HG02610 (cell line): ENCODE data around the gene RBM41.
"Not testable (repeated sequence)": the region's sequence is repeated elsewhere in the genome, so short reads cannot be mapped to it uniquely, and the experiment has no call there.

ENCODE experiments used
- ATAC-seq: cut with Tn5 transposase; IDR thresholded peaks from one replicate; pipeline ENCODE4 v1.9.1; 2021; ENCODE audit warnings: mild to moderate bottlenecking, moderate library complexity; ENCODE audit not compliant: unreplicated experiment

Gene RBM41

DNA sequence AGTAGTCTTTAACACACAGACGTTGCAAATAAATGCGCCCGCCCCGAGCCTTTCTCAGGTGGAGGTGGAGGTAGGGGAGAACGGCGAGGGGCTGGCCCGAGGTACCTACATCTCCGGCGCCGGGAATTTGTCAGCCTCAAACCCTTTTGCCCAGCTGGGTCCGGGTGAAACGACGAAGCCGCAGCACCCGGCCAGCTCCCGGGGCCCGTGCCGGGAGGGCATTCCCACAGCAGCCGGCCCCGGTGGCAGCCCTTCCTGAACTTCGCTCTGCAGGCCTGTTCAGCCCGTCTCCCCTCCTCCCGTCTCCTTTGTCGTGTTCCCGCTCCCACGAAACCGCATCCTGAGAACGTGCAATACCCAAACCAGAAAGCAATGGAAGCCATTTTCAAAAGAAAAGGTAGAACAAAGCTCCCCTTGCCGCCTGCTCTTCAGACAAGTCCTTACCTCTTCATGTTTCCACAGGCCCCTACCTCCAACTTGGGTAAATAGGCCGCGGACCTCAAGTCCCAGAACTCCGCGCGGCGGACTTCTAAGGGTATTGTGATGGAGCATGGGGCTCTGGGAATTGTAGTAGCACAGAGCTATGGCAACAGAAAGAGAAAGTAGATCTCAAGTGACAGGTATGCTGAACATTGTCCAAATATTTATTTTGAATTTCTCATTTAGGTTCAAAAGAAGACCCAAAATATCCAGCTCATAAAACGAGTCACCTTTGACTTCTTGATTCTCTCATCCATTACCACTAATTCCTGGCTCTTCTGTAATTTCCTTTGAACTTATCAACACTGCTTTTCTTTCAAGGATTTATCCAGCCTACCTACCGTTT, at the start of gene RBM41:
Gene RBM41, minus strand, starts transcription at position 501 of the 826 bp plus-strand sequence. Its CDS starts 49 bp downstream, at position 452.
- ATAC-seq = peak; percentile 99

DNA sequence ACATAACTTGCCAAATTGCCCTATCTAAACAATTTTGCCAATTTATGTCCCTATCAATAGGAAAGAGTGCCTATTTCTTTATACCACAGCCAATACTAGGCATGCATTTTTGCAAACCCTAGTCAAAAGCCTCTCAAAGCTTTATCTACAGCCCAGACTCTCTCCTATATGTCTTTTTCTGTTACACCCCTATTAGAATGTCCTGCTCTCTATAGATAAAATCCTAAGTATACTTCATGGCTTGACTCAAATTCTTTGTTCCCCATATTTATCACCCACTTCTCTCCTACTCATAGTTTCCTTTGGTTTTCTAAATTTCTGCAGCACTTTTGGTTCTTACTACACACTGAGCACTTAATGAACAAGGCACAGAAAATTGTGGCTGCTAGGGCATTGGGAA, 49.6 kb upstream of the RBM41 start:
- ATAC-seq = no peak

DNA sequence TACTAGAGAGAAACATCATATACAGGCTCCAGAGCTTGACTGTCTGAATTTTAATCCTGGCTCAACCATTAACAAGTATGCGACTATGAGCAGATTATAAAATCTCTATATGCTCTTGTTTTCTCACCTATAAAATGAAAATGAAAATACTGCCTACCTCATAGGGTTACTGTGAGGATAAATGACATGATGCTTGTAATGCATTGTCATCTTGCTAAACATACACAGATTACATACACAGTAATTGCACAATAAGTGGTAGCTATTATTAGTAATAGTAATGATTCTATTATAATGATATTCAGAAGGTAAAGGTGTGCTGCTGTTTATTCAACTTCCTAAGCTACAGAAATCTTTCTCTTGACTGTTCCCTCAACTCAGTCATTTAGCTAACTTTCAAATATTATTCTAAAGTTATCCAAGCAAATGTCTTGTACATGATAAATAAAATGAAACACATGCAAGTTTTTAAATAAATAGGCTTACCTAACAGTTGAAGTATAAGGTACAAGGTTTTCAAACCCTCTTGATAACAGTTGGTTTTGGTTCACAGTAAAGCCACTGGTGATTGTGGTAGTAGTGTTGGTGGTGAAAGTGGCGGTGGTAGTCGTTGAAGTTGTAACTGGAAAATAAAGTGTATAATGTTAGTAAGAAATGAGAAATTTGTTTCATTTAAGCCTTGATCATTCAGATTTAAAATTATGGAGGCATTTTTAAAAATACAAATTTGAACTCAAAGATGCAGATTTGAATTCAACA, 48.7 kb upstream of the RBM41 start:
- no peak for ATAC-seq

DNA sequence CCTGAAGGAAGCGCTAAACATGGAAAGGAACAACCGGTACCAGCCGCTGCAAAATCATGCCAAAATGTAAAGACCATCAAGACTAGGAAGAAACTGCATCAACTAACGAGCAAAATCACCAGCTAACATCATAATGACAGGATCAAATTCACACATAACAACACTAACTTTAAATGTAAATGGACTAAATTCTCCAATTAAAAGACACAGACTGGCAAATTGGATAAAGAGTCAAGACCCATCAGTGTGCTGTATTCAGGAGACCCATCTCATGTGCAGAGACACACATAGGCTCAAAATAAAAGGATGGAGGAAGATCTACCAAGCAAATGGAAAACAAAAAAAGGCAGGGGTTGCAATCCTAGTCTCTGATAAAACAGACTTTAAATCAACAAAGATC, 39.0 kb upstream of the RBM41 start:
- ATAC-seq = not testable (repeated sequence)

DNA sequence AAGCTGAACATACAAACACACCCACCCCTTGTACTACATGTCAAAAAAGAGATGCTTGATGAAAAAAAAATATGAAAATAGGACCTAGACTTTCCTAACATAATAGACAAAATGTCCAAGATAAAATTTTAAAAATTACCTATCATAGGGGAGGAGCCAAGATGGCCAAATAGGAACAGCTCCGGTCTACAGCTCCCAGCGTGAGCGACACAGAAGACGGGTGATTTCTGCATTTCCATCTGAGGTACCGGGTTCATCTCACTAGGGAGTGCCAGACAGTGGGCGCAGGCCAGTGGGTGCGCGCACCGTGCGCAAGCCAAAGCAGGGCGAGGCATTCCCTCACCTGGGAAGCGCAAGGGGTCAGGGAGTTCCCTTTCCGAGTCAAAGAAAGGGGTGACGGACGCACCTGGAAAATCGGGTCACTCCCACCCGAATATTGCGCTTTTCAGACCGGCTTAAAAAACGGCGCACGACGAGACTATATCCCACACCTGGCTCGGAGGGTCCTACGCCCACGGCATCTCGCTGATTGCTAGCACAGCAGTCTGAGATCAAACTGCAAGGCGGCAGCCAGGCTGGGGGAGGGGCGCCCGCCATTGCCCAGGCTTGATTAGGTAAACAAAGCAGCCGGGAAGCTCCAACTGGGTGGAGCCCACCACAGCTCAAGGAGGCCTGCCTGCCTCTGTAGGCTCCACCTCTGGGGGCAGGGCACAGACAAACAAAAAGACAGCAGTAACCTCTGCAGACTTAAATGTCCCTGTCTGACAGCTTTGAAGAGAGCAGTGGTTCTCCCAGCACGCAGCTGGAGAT, 37.2 kb upstream of the RBM41 start:
- ATAC-seq = not testable (repeated sequence)

DNA sequence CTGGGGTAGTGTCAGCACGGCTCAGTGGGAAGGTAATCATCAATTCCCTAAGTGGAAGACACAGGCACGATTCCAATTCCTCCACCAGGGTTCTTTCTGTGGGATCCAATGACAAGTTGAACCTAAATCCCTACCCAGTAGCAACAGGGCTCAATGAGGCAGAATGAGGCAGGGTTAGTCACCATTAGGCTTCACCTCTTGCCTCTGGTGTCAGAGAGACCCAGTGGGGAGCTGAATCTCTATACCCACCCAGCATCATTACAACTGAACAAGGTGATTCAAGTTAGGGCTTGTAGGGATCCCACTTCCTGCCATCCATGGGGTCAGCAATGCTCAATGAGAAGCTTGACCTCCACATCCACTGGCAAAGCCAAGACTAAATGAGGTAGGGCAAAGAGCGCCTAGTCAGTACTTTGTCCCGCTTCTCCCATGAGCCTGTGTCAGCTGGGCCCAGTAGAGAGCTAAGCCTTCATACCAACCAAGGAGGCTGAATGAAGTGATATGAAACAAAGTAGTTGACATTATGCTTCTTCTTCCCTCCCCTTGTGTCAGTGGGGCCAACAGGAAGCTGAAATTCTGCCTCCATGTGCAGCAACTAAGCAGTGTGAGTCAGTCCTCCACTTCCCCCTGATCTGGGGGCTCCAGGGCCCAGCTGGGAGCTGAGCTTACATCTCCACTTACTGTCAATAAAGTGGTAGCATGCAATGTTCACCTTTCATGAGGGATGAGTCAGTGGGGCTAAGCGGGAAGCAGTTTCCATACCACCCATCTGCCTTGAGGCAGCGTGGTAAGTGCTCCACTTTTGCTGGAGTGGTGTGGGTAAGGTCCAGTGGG, 36.4 kb upstream of the RBM41 start:
- no peak for ATAC-seq

DNA sequence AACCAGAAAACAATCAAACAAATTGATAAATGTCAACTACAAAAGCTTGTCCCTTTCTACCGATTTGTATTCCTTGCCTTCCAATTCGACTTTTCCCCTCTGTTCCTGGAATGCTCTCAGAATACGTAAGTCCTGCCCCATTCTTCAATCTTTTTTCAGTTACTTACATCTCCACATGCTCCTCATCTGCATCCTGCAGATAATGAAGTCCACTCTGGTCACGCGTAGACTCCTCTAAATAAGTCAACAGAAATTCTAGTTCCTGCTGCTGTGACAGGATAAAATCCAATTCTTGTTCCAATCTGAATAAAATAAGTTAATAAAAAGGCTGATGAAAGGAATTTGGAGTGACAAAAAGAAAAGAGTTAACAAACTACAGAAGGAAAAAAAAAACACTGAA, 34.4 kb upstream of the RBM41 start:
- ATAC-seq = no peak

DNA sequence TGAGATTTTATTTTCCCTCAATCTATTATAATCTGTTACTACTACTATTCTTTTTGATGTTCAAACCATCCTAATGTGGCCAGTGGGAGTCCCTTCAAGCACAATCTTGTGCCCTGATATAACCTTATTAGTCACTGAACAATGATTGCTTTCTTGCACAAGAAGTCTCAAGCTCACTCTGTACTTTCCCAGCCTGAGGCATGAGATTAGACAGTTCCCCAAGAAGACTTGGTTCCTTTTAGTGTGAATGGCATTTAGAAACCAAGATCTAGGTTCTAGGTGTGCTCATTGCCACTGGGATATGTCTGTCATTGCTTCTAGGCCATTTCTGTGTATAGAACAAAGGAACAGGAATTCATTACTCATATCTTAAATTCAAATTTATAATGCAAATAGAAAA, 28.0 kb upstream of the RBM41 start:
- ATAC-seq = peak; percentile 50

DNA sequence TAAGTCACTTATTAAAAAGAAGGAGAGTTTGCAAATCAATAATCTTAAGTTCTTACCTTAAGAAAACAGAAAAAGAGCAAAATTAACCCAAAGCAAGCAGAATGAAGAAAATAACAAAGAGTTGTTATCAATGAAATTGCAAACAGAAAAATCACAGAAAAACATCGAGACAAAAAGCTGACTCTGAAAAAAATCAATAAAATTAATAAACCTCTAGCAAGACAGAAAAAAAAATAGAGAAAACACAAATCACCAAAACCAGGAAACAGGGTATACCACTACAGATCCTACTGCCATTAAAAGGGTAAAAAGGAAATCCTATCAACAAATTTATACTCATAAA, 17.3 kb upstream of the RBM41 start:
- no peak for ATAC-seq

DNA sequence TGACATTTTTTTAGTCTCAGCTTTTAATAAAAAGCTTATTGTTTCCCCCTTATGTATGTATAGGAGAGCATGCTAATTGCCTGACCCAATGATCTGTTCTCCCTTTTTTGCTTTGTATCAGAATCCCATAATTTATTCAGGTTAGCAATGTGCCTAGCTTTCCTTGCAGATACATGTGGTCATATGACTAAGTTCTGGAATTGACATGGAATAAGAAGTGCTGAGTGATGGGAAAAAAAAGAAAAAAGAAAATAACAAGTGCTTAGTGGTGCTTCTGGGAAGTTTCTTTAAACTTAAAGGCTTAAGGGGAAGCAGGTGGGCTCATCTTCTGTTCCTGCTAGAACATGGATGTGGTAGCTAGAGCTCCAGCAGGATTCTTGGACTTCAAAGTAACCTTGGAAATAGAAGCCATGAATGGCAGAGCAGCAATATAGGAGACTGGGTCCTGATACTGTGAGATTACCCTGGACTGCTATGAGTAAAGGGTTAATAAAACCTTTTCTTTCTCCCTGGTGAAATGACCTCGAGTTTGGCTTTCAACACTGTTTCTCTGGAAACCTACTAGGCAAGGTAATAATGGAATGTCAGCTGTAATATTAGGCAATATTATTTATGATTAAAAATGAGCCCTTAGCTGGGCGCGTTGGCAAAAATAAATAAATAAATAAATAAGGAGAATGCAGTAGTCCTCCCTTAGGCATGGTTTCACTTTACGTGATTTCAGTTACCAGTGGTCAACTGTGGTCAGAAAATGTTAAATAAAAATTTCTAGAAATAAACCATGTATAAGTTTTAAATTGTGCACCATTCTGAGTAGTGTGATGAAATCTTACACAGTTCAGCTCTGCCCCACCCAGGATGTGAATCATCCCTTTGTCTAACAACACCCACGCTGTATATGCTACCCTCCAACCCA, 16.7 kb upstream of the RBM41 start:
- no peak for ATAC-seq

DNA sequence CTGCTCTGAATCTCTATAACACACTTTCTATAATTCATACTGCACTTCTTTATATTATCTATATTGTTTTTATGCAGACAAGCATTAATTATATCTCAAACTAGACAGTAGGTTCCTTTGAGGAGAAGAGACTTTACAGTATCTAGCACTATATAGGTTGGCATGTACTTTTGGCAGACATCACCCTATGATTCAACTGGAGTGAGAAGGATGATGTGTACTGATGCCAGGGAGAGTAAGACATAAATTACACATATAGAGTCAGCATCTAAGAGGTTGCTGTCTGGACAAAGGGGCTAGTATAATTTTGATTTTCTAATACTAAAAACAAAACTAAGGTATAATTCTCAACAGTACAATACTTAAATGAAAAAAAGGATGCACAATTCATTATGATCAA, 5.1 kb upstream of the RBM41 start:
- no peak for ATAC-seq

DNA sequence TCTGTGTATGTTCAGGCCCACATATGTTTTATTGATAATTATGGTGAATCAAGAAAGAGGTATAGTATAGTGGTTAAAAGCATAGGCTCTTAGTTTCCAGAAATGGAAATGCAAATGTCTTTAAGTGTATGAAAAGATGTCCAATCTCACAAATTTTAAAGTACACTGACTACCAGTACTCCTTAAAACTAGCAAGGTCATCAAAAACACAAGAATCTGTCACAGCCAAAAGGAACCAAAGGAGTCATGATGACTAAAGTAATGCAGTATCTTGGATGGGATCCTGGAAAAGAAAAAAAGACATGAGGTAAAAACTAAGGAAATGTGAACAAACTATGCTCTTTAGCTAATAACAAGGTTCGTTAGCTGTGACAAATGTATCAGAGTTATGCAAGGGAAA, 661 bp upstream of the RBM41 start:
- ATAC-seq = no peak

DNA sequence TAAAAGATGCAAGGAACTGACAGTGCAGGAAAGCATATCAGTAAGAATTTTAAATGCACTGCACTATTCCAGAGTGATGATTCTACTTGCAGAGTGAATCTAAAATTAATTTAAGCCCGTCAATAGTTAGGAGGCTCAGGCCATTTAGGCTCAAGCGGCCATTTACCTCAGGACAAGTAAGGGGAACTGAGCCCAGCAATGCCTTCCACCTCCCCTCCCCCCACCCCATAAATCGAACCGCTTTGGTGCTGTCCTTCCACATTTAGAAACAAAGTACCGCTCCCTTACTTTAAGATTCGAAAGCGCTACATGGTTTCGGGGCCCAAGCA, 665 bp downstream of the RBM41 start:
- peak; percentile 7 for ATAC-seq

DNA sequence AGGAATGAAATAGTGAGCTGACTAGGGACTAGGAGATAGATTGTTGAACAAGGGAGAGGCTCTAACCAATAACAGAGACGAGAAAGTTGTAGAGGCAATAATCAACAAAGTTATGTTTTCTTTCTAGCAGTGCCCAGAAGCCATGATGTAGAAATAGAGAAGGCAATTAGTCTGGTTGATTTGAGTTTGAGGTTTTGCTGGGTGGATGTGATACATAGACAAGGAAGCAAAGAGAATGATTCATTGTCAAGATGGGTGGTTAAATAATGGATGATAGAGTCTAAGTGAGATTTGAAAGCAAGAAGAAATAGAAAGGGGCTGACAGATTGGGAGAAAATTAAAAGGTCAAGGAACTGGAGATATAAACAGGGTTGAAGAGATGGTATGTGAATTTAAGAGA, 11.2 kb downstream of the RBM41 start:
- no peak for ATAC-seq

DNA sequence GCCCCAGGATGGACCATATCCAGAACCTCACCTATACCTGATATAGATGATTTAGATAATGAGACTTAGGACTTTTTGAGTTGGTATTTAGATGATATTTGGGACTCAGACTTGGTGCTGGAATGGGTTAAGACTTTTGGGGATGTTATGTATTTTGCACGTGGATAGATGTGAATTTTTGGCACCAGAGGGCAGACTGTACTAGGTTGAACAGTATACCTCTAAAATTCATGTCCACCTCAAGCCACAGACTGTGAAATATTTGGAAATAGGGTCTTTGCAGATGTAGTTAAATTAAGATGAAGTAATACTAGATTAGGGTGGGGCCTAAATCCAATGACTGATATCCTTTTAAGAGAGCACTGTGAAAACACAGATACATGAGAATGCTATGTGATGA, 15.6 kb downstream of the RBM41 start:
- no peak for ATAC-seq

DNA sequence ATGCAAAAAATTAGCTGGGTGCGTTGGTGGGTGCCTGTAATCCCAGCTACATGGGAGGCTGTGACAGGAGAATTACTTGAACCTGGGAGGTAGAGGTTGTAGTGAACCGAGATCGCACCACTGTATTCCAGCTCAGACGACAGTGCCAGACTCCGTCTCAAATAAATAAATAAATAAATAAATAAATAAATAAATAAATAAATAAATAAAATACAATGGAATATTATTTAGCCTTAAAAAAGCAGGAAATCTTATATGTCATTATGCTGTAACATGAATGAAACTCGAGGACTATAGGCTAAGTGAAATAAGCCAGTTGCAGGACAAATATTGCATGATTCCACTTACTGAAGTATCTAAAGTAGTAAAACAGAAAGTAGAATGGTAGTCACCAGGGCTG, 42.5 kb downstream of the RBM41 start:
- no peak for ATAC-seq

DNA sequence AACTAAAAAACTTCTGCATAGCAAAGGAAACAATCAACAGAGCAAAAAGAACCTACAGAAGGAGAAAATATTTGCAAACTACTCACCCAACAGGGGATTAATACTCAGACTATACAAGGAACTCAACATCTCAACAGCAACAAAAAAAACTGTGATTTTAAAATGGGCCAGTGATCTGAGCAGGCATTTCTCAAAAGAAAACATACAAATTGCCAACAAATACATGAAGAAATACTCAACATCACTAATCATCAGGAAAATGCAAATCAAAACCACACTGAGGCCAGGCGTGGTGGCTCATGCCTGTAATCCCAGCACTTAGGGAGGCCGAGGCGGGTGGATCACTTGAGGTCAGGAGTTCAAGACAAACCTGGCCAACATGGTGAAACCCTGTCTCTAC, 60.9 kb downstream of the RBM41 start:
- not testable (repeated sequence) for ATAC-seq

DNA sequence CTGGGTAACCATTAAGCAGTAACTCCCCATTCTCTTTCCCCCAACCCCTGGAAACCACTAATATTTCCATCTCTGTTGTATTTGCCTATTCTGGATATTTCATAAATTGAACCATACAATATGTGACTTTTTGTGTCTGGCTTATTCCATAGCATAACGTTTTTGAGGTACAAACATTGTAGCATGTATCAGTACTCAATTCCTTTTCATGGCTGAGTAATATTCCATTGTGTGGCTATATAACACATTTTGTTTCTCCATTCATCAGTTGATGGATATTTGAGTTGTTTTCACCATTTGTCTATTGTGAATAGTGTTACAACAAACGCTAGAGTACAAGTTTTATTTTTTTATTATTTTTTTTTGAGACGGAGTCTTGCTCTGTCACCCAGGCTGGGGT, 63.6 kb downstream of the RBM41 start:
- no peak for ATAC-seq

DNA sequence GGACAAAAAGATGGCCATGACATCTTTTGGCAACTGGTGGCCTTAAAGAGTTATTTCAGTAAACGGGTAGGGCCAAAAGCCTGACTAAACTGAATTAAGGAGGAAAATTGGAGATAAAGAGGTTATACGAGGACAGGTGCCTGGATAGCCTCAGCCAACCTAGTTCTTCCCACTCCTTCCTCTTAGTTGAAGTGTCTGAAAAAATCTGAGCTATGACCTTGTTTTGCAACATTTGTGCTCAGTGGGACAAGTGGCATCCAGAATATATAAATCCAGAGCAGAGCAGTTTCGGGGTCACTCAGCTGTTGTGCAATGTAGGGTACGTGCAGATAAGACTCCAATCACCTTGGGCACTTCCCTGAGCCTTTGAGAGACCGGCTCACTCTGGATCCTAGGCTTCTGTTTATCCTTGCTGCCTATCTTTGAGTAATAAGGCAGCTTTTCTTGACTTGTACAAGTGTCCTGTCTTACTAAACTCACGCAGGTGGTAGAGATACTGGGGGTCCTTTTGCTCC, 68.4 kb downstream of the RBM41 start:
- no peak for ATAC-seq

DNA sequence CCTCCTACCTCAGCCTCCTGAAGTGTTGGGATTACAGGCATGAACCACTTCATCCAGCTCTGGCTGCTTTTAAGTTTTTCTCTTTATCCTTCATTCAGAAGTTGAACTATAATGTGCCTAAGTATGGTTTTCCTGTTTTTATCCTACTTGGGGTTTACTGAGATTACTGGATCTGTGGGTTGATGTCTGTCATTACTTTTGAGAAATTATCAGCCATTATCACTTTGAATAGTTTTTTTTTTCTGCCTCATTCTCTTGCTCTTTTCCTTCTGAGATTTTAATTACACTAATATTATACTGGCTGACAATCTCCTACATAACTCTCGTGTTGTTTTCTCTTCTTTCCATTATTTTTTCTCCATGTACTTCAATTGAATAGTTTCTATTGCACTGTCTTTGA, 71.0 kb downstream of the RBM41 start:
- no peak for ATAC-seq
